ENCODE data around the gene RCAN3.

- TF ChIP-seq CTCF (IDR thresholded peaks at IDR 0.05): no peak
- no peak for TF ChIP-seq EP300 (IDR thresholded peaks at IDR 0.05)
- no peak for TF ChIP-seq POLR2A (IDR thresholded peaks at IDR 0.05)
These were observed 41.6 kb downstream of the RCAN3 start for GRCh38 chr1:24544239-24544638.

All from tibial nerve (tissue), 4 donors.